ENCODE measurements around the gene STXBP6.

The STXBP6 gene

DNA sequence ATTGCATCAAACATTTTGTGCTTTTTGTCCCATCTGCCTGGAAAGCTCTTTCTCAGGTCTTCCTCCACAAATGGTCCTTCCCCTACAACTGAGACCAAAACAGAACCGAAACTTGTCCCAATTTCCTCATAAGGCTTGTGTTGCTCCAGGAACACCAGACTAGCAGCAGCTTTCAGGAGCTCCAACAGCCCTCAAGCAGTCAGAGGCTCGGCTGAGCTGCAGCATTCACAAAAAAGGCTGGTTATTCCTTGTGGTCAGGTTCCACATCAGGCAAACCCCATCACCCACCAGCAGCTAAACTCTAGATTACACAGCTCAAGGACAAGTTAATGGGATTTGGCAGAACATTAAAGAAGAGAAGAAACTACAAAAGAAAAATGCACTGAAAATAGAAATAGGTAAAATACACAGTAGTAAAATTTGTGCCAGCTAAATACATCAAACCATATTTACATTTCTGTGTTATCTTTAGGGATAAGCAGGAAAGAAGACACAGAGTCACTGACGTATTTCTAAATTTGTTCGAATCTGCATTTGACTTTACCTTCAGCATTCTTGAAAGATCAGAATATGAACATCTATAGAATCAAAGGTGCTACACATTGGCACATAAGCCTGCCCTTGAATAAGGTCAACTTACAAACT lies 141.2 kb downstream of the STXBP6 start:
- TF ChIP-seq, protein P1, sequence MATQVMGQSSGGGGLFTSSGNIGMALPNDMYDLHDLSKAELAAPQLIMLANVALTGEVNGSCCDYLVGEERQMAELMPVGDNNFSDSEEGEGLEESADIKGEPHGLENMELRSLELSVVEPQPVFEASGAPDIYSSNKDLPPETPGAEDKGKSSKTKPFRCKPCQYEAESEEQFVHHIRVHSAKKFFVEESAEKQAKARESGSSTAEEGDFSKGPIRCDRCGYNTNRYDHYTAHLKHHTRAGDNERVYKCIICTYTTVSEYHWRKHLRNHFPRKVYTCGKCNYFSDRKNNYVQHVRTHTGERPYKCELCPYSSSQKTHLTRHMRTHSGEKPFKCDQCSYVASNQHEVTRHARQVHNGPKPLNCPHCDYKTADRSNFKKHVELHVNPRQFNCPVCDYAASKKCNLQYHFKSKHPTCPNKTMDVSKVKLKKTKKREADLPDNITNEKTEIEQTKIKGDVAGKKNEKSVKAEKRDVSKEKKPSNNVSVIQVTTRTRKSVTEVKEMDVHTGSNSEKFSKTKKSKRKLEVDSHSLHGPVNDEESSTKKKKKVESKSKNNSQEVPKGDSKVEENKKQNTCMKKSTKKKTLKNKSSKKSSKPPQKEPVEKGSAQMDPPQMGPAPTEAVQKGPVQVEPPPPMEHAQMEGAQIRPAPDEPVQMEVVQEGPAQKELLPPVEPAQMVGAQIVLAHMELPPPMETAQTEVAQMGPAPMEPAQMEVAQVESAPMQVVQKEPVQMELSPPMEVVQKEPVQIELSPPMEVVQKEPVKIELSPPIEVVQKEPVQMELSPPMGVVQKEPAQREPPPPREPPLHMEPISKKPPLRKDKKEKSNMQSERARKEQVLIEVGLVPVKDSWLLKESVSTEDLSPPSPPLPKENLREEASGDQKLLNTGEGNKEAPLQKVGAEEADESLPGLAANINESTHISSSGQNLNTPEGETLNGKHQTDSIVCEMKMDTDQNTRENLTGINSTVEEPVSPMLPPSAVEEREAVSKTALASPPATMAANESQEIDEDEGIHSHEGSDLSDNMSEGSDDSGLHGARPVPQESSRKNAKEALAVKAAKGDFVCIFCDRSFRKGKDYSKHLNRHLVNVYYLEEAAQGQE (IDR thresholded peaks at IDR 0.05; ENCODE audit: insufficient read depth in 1 of 2, low read depth in 2 of 2, low read length in 2 of 2) = no peak
- TF ChIP-seq FOXP2 (optimal IDR thresholded peaks at IDR 0.05; ENCODE audit: borderline replicate concordance, extremely low read depth, extremely low read length, insufficient read depth) (no peak), TAF1 (IDR thresholded peaks at IDR 0.05; ENCODE audit: borderline replicate concordance, insufficient read depth, low read length) (no peak), SIN3A (IDR thresholded peaks at IDR 0.05; ENCODE audit: borderline replicate concordance, insufficient read depth, low read length) (no peak), POLR2AphosphoS5 (IDR thresholded peaks at IDR 0.05; ENCODE audit: low read depth, low read length) (no peak)

DNA sequence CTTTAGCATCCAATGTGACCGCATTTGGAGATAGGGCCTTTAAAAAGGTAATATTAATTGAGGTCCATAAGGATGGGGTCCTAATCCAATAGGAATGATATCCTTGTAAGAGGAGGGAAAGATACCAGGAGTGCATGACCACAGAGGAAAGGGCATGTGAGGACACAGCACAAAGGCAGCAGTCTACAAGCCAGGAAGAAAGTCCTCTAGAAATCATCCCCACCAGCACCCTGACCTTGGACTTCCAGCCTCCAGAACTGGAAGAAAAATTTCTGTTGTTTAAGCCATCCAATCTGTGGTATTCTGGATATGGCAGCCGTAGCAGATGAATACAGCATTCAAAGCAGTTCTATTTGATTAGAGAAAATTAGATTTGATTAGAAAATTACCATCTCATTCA lies 145.4 kb downstream of the STXBP6 start:
- TF ChIP-seq FOXP2 (optimal IDR thresholded peaks at IDR 0.05; ENCODE audit: borderline replicate concordance, extremely low read depth, extremely low read length, insufficient read depth) (no peak), TAF1 (IDR thresholded peaks at IDR 0.05; ENCODE audit: borderline replicate concordance, insufficient read depth, low read length) (no peak), SIN3A (IDR thresholded peaks at IDR 0.05; ENCODE audit: borderline replicate concordance, insufficient read depth, low read length) (no peak), POLR2AphosphoS5 (IDR thresholded peaks at IDR 0.05; ENCODE audit: low read depth, low read length) (no peak)
- TF ChIP-seq, protein P1 (IDR thresholded peaks at IDR 0.05; ENCODE audit: insufficient read depth in 1 of 2, low read depth in 2 of 2, low read length in 2 of 2) = no peak

DNA sequence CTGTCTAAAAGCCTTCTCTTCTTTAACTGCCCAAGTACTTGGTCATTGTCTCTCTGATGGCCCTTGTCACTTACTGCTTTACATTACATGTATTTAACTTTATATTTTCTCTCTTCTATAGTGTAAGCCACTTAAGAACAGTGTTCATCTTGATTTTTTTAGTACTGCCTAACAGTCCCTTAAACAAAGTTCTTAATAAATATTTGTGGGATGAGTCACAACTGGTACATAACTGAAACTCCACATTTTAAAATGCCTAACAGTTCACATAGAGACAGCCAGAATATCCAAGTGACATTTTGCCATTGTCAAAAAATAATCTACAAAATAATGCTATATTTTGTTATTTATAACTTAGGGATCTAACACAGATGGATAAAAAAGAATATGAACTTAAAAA lies 146.6 kb downstream of the STXBP6 start:
- TF ChIP-seq FOXP2 (optimal IDR thresholded peaks at IDR 0.05; ENCODE audit: borderline replicate concordance, extremely low read depth, extremely low read length, insufficient read depth) = no peak
- no peak for TF ChIP-seq POLR2AphosphoS5 (IDR thresholded peaks at IDR 0.05; ENCODE audit: low read depth, low read length)
- TF ChIP-seq, protein P1 (IDR thresholded peaks at IDR 0.05; ENCODE audit: insufficient read depth in 1 of 2, low read depth in 2 of 2, low read length in 2 of 2) = no peak
- TF ChIP-seq SIN3A (IDR thresholded peaks at IDR 0.05; ENCODE audit: borderline replicate concordance, insufficient read depth, low read length) = no peak
- no peak for TF ChIP-seq TAF1 (IDR thresholded peaks at IDR 0.05; ENCODE audit: borderline replicate concordance, insufficient read depth, low read length)

DNA sequence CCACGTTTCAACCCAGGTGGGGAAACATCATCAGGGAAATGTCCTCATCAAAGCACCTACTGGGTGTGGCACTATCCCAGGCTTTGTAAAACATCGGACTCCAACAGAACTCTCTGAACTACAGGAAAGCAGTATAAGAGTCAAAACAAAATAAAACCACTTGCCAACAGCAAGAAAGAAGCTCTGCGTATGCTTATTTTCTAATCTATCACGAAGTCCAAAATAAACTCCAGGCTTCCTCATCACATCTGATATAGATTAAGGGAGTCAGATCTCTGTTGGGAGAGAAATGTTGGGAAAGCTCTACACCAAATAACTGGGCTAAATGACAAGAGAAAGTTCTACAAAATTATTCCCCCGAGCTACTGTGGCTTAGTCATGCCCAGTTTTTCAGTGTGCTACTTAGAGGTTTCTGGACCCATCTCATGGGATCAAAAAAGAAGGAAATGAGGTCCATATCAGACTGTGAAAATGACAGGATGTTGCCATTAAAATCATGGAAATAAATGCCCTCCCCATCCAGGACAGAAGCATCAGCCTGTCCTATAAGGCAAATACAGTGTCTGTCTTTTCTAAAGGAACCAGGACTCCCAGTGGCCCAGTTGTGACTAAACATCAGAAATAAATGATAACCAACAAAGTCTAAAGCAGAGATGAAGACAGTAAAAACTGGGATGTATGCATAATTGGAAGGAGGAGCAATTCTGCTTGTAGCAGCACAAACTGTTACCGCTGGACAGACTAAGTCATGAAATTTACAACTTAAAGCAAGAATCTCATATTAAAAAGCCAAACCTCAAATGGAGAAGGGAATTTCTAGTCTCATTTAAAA lies 149.5 kb downstream of the STXBP6 start:
- TF ChIP-seq SIN3A (IDR thresholded peaks at IDR 0.05; ENCODE audit: borderline replicate concordance, insufficient read depth, low read length) = no peak
- TF ChIP-seq, protein P1 (IDR thresholded peaks at IDR 0.05; ENCODE audit: insufficient read depth in 1 of 2, low read depth in 2 of 2, low read length in 2 of 2) = no peak
- TF ChIP-seq TAF1 (IDR thresholded peaks at IDR 0.05; ENCODE audit: borderline replicate concordance, insufficient read depth, low read length) = no peak
- TF ChIP-seq FOXP2 (optimal IDR thresholded peaks at IDR 0.05; ENCODE audit: borderline replicate concordance, extremely low read depth, extremely low read length, insufficient read depth) = no peak
- no peak for TF ChIP-seq POLR2AphosphoS5 (IDR thresholded peaks at IDR 0.05; ENCODE audit: low read depth, low read length)
